PC-9 (cell line): ENCODE data around the gene KIAA1671. TPM values are rescaled to one million over a fixed set of nuclear protein-coding genes. Genes with fewer than 3 reads are reported as not detected.

Source experiments
- BruUV-seq: library from RNA; stranded (reverse); fragments of 400-500 nt; replicated peaks from 2 replicates; lab custom pipeline; 2021; lab: Mats Ljungman, UMichigan
- CTCF ChIA-PET: fragments of 300-600 bp; sonication (Branson Sonifier 250); formaldehyde crosslinking; loops from one replicate; lab custom pipeline; 2022; ENCODE audit warnings: antibody characterized with exemption; lab: Charles Lee
- POLR2A ChIA-PET: fragments of 300-600 bp; sonication (Branson Sonifier 250); formaldehyde crosslinking; loops from one replicate; lab custom pipeline; 2022; ENCODE audit warnings: antibody characterized with exemption; ENCODE audit not compliant: unreplicated experiment; lab: Charles Lee
- DNase-seq, 2 experiments: peaks; one replicate each; pipeline versions ENCODE4 v3.0.0 to v3.0.0-alpha.2; 2015 to 2022; ENCODE audit warnings: mixed read lengths in 1 of 2
- H2AFZ ChIP-seq: fragments of 200-600 bp; sonication (generic); 2 replicates; pipeline ENCODE4 v1.8.1; 2017; ENCODE audit warnings: antibody characterized with exemption
- H3F3A ChIP-seq: fragments of 200-600 bp; sonication (generic); 2 replicates; pipeline ENCODE4 v1.8.1; 2017; ENCODE audit warnings: antibody characterized with exemption, mild to moderate bottlenecking, low read depth; ENCODE audit not compliant: insufficient read depth
- H3K27ac ChIP-seq: fragments of 200-600 bp; sonication (generic); 2 replicates; pipeline ENCODE4 v1.6.1; 2016; ENCODE audit warnings: mixed run types
- H3K27me3 ChIP-seq: fragments of 200-600 bp; sonication (generic); 2 replicates; pipeline ENCODE4 v1.6.1; 2016; ENCODE audit warnings: low read depth, mixed run types; ENCODE audit not compliant: insufficient read depth
- H3K36me3 ChIP-seq: fragments of 200-600 bp; sonication (generic); 2 replicates; pipeline ENCODE4 v1.6.1; 2016; ENCODE audit warnings: low read depth, mixed run types
- H3K4me1 ChIP-seq: fragments of 200-600 bp; sonication (generic); replicated peaks from 2 replicates; pipeline ENCODE4 v1.6.1; 2016; ENCODE audit warnings: mixed run types; ENCODE audit not compliant: insufficient read depth
- H3K4me2 ChIP-seq: fragments of 200-600 bp; sonication (generic); 2 replicates; pipeline ENCODE4 v1.6.1; 2017; ENCODE audit warnings: mixed run types
- H3K4me3 ChIP-seq: fragments of 200-600 bp; sonication (generic); 2 replicates; pipeline ENCODE4 v1.6.1; 2016; ENCODE audit warnings: mixed run types
- H3K79me2 ChIP-seq: fragments of 200-600 bp; sonication (generic); 2 replicates; pipeline ENCODE4 v1.6.1; 2017; ENCODE audit warnings: low read depth, mixed run types
- H3K9me2 ChIP-seq: fragments of 200-600 bp; sonication (generic); 2 replicates; pipeline ENCODE4 v1.8.1; 2017; ENCODE audit warnings: mild to moderate bottlenecking; ENCODE audit not compliant: insufficient read depth
- H3K9me3 ChIP-seq: fragments of 200-600 bp; sonication (generic); 2 replicates; pipeline ENCODE4 v1.8.1; 2016; ENCODE audit warnings: low read depth; ENCODE audit not compliant: insufficient read depth
- H4K20me1 ChIP-seq: fragments of 200-600 bp; sonication (generic); 2 replicates; pipeline ENCODE4 v1.8.1; 2017; ENCODE audit not compliant: insufficient read depth
- EZH2 ChIP-seq: fragments of 200-600 bp; sonication (generic); IDR thresholded peaks from 2 replicates; pipeline ENCODE4 v1.8.0; 2017; ENCODE audit warnings: antibody characterized with exemption, low read depth
- intact Hi-C: fragments of 100-400 bp; cut with micrococcal nuclease; formaldehyde crosslinking; loops from one replicate; pipeline ENCODE4 v1.10.0; 2022; ENCODE audit not compliant: unreplicated experiment
- total RNA-seq: library from RNA; stranded (reverse); gene quantifications from 2 replicates; pipeline ENCODE4 v1.2.3, GENCODE V29; 2021
- TF ChIP-seq, protein P1 (sequence below): fragments of 200-600 bp; sonication (generic); conservative IDR thresholded peaks from 2 replicates; pipeline ENCODE4 v1.6.1; 2017; ENCODE audit warnings: mixed run types, antibody characterized with exemption, mild to moderate bottlenecking, moderate library complexity

KIAA1671 gene
- total RNA-seq, 1 experiment from 2014 or later, result 44.3 TPM

DNA sequence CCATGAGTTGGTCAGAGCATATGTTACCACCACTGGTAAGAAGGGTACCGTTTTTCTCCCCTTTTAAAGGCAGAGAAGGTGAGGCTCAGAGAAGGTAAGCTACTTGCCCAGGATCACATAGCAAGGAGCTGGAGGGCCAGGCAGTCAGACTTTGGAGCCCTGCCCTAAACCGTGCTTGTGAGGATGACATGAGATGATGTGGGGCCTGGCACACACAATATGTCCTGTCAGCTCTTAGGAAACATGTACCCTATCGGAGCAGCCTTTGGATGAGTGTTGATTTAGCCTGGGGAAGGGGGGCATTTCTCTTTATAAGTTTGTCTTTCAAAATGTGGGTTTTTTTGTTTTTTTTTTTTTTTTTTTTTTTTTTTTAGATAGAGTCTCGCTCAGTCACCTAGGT is 146.7 kb downstream of the KIAA1671 start:
- Histone ChIP-seq H3F3A (no peaks in the 10 kb centered on the region; the same call in 1 of the 2 replicates), H3K36me3 (no peaks in the 10 kb centered on the region), H3K79me2 (no peaks in the 10 kb centered on the region), H2AFZ (no peak overlapping the region), H3K4me2 (no peak overlapping the region), H3K27ac (no peak overlapping the region), H4K20me1 (no peaks in the 10 kb centered on the region; the same call in 1 of the 2 replicates), H3K4me1 (no peaks in the 10 kb centered on the region), H3K9me2 (no peaks in the 10 kb centered on the region), H3K27me3 (no peaks in the 10 kb centered on the region), H3K9me3 (no peaks in the 10 kb centered on the region), H3K4me3 (no peak overlapping the region)
- POLR2A ChIA-PET, result no interaction called here
- intact Hi-C loops, result no loop called here
- TF ChIP-seq, protein P1, sequence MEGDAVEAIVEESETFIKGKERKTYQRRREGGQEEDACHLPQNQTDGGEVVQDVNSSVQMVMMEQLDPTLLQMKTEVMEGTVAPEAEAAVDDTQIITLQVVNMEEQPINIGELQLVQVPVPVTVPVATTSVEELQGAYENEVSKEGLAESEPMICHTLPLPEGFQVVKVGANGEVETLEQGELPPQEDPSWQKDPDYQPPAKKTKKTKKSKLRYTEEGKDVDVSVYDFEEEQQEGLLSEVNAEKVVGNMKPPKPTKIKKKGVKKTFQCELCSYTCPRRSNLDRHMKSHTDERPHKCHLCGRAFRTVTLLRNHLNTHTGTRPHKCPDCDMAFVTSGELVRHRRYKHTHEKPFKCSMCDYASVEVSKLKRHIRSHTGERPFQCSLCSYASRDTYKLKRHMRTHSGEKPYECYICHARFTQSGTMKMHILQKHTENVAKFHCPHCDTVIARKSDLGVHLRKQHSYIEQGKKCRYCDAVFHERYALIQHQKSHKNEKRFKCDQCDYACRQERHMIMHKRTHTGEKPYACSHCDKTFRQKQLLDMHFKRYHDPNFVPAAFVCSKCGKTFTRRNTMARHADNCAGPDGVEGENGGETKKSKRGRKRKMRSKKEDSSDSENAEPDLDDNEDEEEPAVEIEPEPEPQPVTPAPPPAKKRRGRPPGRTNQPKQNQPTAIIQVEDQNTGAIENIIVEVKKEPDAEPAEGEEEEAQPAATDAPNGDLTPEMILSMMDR, result no peak
- no peak for TF ChIP-seq EZH2
- BruUV-seq, result no TSS peak
- DNase-seq, result no peak
- CTCF ChIA-PET, result no interaction called here

DNA sequence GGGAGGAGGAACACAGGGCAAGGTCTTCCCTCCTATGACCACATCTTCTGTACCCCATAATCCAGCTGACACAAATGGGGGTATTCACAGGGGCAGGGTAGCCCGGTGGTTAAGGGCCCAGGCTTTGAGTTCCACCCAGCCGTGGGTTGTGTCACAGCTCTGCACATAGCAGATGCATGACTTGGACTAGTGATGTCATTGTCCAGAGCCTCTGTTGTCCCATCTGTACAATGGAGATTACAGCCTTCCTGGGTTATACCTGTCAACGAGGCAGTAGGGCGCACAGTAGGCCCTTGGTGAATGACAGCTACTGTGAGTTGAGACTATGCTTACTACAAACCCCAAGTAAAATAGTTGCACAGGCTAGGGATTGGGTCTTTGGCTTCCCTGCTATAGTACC is 147.9 kb downstream of the KIAA1671 start:
- DNase-seq, result no peak
- H3K27ac ChIP-seq, result no peak overlapping the region
- BruUV-seq, result no TSS peak
- no peak overlapping the region for H3K4me3 ChIP-seq
- H2AFZ ChIP-seq, result no peak overlapping the region
- no peaks in the 10 kb centered on the region; the same call in 1 of the 2 replicates for H4K20me1 ChIP-seq
- no peaks in the 10 kb centered on the region for H3K36me3 ChIP-seq
- H3K4me2 ChIP-seq, result no peak overlapping the region
- no peaks in the 10 kb centered on the region for H3K27me3 ChIP-seq
- no peak for TF ChIP-seq EZH2
- TF ChIP-seq, protein P1, result no peak
- no peaks in the 10 kb centered on the region for H3K9me3 ChIP-seq
- H3K9me2 ChIP-seq, result no peaks in the 10 kb centered on the region
- POLR2A ChIA-PET, result no interaction called here
- CTCF ChIA-PET, result no interaction called here
- no peaks in the 10 kb centered on the region for H3K4me1 ChIP-seq
- no peaks in the 10 kb centered on the region for H3K79me2 ChIP-seq
- H3F3A ChIP-seq, result peaks cover 4% of the 10 kb centered on the region; the same call in 1 of the 2 replicates
- intact Hi-C loops, result no loop called here

DNA sequence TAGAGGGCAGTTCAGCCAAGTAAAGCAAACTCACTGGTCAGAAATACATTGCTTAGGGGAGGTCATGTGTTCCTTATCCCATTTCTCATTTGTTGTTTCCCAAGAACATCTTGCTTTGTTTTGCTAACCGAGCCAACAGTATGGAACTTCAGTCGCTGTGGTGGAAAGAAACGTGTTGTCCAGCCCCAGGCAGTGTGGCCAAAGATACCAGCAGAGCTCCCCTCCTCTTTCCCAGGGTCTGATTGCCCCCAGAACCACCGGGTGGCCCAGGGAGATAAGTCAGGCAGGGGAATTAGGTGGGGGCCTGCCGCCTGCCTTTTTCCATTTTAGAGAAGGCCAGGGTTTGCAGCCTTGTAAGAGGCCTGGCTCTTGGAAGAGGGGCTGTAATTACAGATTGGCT is 148.4 kb downstream of the KIAA1671 start:
- ChIA-PET POLR2A (no interaction called here), CTCF (no interaction called here)
- Histone ChIP-seq H3K9me2 (no peaks in the 10 kb centered on the region), H2AFZ (no peak overlapping the region), H3K79me2 (no peaks in the 10 kb centered on the region), H3K9me3 (no peaks in the 10 kb centered on the region), H3K4me1 (no peaks in the 10 kb centered on the region), H3K27me3 (no peaks in the 10 kb centered on the region), H3K36me3 (no peaks in the 10 kb centered on the region), H3K4me3 (no peak overlapping the region), H3K27ac (no peak overlapping the region), H3K4me2 (no peak overlapping the region), H4K20me1 (no peaks in the 10 kb centered on the region; the same call in 1 of the 2 replicates), H3F3A (peaks cover 4% of the 10 kb centered on the region; the same call in 1 of the 2 replicates)
- no peak for TF ChIP-seq EZH2
- TF ChIP-seq, protein P1, result no peak
- intact Hi-C loops, result no loop called here
- no TSS peak for BruUV-seq
- DNase-seq, result no peak
